Astrocyte of the spinal cord (primary cell): ENCODE data around the gene SETBP1.

Source experiments
- DNase-seq: peaks from one replicate; pipeline ENCODE4 v3.0.0; 2011; ENCODE audit warnings: low read depth, low spot score
- H3K4me3 ChIP-seq: 2 replicates; pipeline ENCODE4 v1.5.1; 2011; ENCODE audit warnings: low read depth, mild to moderate bottlenecking, low read length, moderate library complexity
- in situ Hi-C: cut with HindIII; loops from 2 replicates; pipeline ENCODE4 v1.10.0; 2017; ENCODE audit warnings: low sequenced_read_pairs
- TF ChIP-seq, protein P1 (sequence below): IDR thresholded peaks from 2 replicates; pipeline ENCODE4 v1.5.1; 2012; ENCODE audit warnings: low read depth, mild to moderate bottlenecking, low read length, inconsistent platforms

The SETBP1 gene

DNA sequence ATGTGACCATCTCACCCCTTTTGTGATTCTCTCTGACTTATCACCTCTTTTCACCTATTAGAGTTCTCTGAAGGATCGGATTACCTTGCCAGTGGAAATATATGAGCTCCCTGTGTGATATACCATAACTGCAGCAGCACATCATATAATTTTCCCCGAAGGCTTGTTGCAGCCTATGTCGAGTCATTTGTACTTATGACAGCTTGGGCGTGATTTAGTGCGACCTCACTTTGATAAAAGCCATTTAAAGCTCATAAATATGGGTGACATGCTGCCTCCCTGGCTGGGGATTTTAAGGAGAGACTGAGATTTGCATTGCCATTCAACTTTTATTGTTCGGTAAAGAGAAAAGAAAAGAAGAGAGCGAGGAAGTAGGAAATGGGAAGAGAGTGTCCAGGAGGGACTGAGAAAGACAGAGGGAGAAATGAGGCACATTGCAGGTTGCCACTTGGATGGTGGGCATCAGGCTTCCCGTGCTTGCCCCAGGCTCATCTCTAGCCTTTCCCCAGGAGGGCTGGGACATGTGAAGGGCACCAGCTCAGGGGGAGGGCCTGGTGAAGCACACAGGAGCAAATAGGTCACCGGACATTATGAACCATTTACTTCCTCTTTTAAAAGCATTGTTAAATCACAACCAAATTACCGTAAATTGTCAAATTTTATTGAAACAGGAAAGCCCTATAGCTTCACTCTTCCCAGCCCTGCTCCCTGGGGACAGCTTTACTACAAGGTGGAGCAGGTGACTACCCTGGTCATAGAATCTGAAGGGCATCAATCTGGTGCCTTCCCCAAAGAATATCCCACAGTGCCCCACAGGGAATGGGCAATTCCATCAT is 161.3 kb downstream of the SETBP1 start:
- TF ChIP-seq, protein P1, sequence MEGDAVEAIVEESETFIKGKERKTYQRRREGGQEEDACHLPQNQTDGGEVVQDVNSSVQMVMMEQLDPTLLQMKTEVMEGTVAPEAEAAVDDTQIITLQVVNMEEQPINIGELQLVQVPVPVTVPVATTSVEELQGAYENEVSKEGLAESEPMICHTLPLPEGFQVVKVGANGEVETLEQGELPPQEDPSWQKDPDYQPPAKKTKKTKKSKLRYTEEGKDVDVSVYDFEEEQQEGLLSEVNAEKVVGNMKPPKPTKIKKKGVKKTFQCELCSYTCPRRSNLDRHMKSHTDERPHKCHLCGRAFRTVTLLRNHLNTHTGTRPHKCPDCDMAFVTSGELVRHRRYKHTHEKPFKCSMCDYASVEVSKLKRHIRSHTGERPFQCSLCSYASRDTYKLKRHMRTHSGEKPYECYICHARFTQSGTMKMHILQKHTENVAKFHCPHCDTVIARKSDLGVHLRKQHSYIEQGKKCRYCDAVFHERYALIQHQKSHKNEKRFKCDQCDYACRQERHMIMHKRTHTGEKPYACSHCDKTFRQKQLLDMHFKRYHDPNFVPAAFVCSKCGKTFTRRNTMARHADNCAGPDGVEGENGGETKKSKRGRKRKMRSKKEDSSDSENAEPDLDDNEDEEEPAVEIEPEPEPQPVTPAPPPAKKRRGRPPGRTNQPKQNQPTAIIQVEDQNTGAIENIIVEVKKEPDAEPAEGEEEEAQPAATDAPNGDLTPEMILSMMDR: no peak
- H3K4me3 ChIP-seq: no peak overlapping the region
- no peak for DNase-seq
- in situ Hi-C loops: no loop called here

DNA sequence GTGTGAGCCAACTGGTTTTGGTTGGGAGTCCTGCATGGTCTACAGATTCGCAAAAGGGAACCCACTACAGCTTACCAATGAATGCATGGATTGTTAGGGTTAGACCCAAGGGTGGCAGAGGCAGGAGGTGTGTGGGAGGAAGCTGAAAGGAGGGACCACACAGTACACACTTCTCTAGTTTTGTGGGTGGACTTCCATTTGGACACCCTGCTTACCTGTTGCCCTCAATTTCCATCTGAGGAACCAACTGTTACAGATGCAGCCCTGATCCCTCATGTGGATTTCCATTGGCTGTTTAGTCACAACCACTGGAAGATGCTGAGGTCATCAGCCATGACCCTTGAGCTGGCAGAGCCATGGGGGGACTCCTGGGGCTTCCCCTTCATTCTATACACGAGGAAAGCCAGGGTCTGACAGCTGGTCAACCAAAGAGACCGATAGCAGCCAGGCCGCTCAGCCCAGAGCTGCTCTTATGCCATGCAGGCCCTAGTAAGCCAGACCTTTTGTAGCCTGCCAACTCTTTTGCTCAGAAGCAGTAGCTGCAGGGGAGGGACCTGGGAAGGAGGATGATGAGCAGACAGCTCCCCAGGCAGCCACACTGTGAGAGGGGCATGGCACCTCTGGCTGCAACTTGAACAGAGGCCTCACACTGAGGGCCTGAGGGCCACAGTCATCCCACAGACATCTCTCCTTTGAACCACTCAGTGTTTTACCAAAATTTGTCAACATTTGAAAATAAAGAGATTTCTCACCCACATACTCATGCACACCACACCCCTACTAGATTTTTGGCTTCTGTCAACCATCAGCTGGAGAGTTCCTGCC is 162.1 kb downstream of the SETBP1 start:
- TF ChIP-seq, protein P1: no peak
- in situ Hi-C loops: no loop called here
- DNase-seq: no peak
- no peak overlapping the region for H3K4me3 ChIP-seq

DNA sequence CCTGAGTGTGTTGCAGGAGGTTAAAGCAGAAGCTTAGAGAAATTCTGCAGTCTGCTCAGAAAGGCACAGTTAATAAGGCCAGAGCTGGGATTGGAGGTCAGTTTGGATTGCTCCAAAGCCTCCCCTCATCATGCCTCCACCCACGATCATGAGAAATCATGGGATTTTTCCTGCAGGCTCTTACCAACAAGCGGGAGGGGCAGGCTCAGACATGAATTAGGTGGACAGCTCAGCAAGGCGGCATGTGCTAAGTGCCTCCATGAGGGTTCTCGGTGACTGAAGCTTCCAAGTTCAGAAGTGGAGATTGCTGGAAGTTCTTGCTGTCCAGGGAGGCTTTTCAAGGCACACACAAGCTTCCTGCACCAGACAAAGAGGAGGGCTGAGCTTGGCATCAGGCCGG is 163.8 kb downstream of the SETBP1 start:
- TF ChIP-seq, protein P1: no peak
- DNase-seq: no peak
- no peak overlapping the region for H3K4me3 ChIP-seq
- in situ Hi-C loops: no loop called here

DNA sequence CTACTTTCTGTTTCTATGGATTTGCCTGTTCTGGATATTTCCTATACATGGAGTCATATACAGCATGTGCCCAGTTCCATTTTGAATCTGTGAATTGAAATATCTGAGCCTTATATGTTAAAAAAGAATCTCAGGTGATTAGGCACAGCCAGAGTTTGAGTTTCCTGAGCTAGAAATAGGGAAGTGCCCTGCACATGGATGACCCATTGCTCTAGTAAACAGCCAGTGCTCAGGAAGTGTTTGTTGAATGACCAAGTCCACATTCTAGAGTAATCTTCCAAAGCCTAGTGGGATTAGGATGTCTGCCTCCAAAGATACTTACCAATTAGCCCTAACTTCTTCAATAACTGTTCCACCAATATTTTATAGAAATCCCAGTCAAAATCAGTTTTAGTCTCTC is 165.8 kb downstream of the SETBP1 start:
- H3K4me3 ChIP-seq: no peak overlapping the region
- in situ Hi-C loops: no loop called here
- TF ChIP-seq, protein P1: no peak
- no peak for DNase-seq

DNA sequence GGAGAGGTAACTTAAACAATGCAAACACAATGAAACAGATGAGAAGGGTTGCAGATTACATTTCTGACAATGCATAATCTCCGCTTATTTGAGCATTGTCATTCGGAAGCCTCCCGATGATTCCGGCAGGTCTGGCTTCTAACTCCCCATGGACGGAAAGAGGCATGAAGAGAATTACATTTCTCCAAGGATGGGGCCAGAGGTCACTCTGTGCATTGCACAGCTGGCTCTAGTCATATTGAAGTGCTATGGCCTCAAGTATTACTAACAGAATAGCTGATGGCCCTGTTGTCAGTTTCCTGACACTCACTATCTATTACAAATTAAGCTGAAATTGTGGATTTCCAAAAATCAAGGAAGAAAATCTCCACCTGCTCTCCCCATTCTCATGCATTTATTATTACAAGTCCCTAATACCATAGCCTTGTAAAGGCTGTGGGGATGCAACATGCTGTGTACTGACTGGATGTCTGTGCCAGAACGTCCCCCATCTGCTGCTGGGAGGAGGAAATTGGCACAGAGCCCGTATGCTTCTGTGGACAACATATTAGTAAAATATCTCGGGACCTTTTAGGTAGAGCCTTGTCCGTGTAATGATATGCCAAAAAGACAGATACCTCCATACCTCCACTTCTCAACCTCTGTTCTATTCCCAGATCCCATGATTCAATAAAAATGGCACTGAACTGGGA is 168.1 kb downstream of the SETBP1 start:
- no peak for DNase-seq
- TF ChIP-seq, protein P1: no peak
- in situ Hi-C loops: no loop called here
- no peak overlapping the region for H3K4me3 ChIP-seq

- H3K4me3 ChIP-seq: no peak overlapping the region
- DNase-seq: no peak
- in situ Hi-C loops: no loop called here
- TF ChIP-seq, protein P1: no peak
Measured at GRCh38 chr18:44849361-44849760, 168.7 kb downstream of the SETBP1 start.
